Thoracic aorta (tissue), 2 donors: ENCODE results near the gene ZNF610. TPM values are rescaled to one million over a fixed set of nuclear protein-coding genes. Genes with fewer than 3 reads are reported as not detected.
"Not testable (repeated sequence)": the region's sequence is repeated elsewhere in the genome, so short reads cannot be mapped to it uniquely, and the experiment has no call there.

Source experiments
- ATAC-seq: fragments of 150-250 bp; one replicate; pipeline ENCODE4 v1.8.0; 2017; ENCODE audit warnings: low read depth; ENCODE audit not compliant: insufficient number of reproducible peaks, low FRiP score
- DNase-seq: peaks from one replicate; pipeline ENCODE4 v3.0.0-alpha.2; 2020; ENCODE audit warnings: low spot score
- H3K27ac ChIP-seq, 2 donors: fragments of 200-600 bp; sonication (generic); 1 replicate in 1 of 2; 2 replicates in 1 of 2; pipeline ENCODE4 v1.5.1; 2016; ENCODE audit warnings: mild to moderate bottlenecking in 2 of 2, moderate library complexity in 2 of 2
- H3K27me3 ChIP-seq: fragments of 200-600 bp; sonication (generic); replicated peaks from 2 replicates; pipeline ENCODE4 v1.6.0; 2016; ENCODE audit warnings: mild to moderate bottlenecking; ENCODE audit not compliant: insufficient read depth
- H3K36me3 ChIP-seq: fragments of 200-600 bp; sonication (generic); one replicate; pipeline ENCODE4 v1.5.1; 2016
- H3K4me1 ChIP-seq, 2 donors: fragments of 200-600 bp; sonication (generic); 1 replicate in 1 of 2; 2 replicates in 1 of 2; pipeline versions ENCODE4 v1.5.1 to v1.6.0; 2016; ENCODE audit warnings: low read depth in 2 of 2, mild to moderate bottlenecking in 1 of 2; ENCODE audit not compliant: control insufficient read depth in 1 of 2
- H3K4me3 ChIP-seq: fragments of 200-600 bp; sonication (generic); 2 replicates; pipeline ENCODE4 v1.5.1; 2016; ENCODE audit warnings: mild to moderate bottlenecking
- H3K9me3 ChIP-seq: fragments of 200-600 bp; sonication (generic); 2 replicates; pipeline ENCODE4 v1.5.1; 2016
- CTCF ChIP-seq: fragments of 200-600 bp; sonication (generic); IDR thresholded peaks from one replicate; pipeline ENCODE4 v1.5.1; 2019; ENCODE audit warnings: antibody characterized with exemption
- total RNA-seq, 2 donors: library from RNA; depleted of rRNA; stranded (reverse); fragments of >200 nt; gene quantifications; one replicate each; pipeline versions ENCODE4 v1.1.0 to v1.2.3, GENCODE V29; 2016

Gene ZNF610
- total RNA-seq, 2 donors from 2014 or later: 1.1 to 1.8 TPM

GRCh38 chr19:52331757-52332156 is 4.3 kb upstream of the ZNF610 start:
- DNase-seq (no peak), ATAC-seq (no peak)
- Histone ChIP-seq H3K9me3 (peaks cover 66% of the 10 kb centered on the region), H3K36me3 (no peaks in the 10 kb centered on the region), H3K27me3 (no peaks in the 10 kb centered on the region), H3K4me3 (no peak overlapping the region), H3K27ac (no peak overlapping the region), H3K4me1 (peaks cover 1 to 2% of the 10 kb centered on the region in 2 donors)
- no peak for TF ChIP-seq CTCF

DNA sequence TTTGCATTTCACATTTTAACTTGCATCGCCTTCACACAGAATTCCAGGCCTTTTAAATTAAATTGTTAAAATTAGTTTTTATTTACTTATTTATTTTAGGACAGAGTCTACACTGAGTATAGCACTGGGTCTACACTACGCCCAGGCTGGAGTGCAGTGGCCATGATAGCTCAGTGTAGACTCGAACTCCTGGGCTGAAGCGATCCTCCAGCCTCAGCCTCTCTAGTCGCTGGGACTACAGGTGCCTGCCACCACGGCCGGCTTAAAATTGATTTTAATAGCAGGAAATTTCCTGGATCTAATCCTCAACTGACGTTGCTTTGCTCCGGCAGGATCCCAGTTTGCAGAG is 301 bp upstream of the ZNF610 start:
- H3K4me1 ChIP-seq: peaks cover 6 to 7% of the 10 kb centered on the region in 2 donors
- no peak for TF ChIP-seq CTCF
- peak overlapping the region; percentile 81 for H3K4me3 ChIP-seq
- peak overlapping the region; percentile 66 to 88 for H3K27ac ChIP-seq
- ATAC-seq (no peak), DNase-seq (no peak)
- peaks cover 31% of the 10 kb centered on the region for H3K9me3 ChIP-seq
- H3K27me3 ChIP-seq: no peaks in the 10 kb centered on the region
- H3K36me3 ChIP-seq: no peaks in the 10 kb centered on the region

DNA sequence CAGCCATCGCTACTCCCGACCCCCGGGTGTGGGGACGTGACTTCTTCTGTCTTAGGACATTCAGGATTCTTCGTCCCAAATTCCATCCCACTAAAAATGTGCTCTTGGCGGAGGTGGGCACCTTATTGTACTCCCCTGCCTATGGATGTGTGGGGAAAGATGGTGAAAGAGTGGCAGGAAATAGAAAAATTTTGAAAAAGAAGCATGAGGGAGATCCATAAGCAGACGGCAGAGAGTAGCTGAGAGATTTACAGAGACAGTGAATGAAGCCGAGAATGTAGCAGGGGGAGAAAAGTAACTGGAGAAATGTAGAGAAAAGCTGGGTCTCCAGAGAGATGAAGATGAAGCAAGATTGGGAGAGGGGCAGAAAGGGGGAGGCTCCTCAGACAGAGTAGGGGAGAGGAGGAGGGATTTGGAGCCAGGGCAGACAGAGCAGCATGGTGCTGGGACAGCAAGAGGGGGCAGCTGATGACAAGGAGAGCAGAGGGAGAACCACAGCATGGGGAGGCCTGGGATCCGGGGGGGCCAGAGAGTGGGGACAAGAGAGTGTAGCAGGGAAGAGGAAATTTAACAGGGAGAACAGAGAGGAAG is 843 bp downstream of the ZNF610 start:
- DNase-seq (no peak), ATAC-seq (no peak)
- peak overlapping the region; percentile 66 to 88 for H3K27ac ChIP-seq
- peak overlapping the region; percentile 81 for H3K4me3 ChIP-seq
- H3K36me3 ChIP-seq: no peaks in the 10 kb centered on the region
- H3K27me3 ChIP-seq: no peaks in the 10 kb centered on the region
- no peak for TF ChIP-seq CTCF
- H3K9me3 ChIP-seq: peaks cover 20% of the 10 kb centered on the region
- H3K4me1 ChIP-seq: peaks cover 6 to 7% of the 10 kb centered on the region in 2 donors

GRCh38 chr19:52339022-52339421 is 3.0 kb downstream of the ZNF610 start:
- not testable (repeated sequence) for H3K27me3 ChIP-seq, ATAC-seq, H3K4me1 ChIP-seq, H3K27ac ChIP-seq, DNase-seq, H3K4me3 ChIP-seq, H3K36me3 ChIP-seq, H3K9me3 ChIP-seq

DNA sequence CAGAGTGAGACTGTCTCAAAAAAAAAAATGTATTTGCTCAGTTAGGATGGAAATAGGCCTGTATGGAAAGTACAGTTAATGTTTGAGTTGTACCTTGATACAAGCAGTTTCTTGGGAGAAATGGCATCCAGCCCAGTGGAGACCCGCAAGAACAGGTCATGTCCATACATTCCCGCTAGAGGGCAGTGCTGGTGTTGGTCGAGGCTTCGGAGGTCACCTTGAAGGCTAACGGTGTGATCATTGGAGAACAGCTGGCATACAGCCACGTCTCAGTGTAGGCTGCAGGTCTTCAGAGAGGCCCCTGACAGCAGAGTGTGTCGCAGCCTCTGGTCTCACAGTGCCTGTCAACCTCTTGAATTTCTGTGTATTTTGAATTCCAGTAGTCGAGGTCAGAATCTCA is 7.5 kb downstream of the ZNF610 start:
- no peaks in the 10 kb centered on the region for H3K27me3 ChIP-seq
- H3K36me3 ChIP-seq: no peaks in the 10 kb centered on the region
- no peak overlapping the region for H3K27ac ChIP-seq
- no peaks in the 10 kb centered on the region for H3K9me3 ChIP-seq
- no peak overlapping the region for H3K4me3 ChIP-seq
- TF ChIP-seq CTCF: peak; percentile 51
- no peaks in the 10 kb centered on the region for H3K4me1 ChIP-seq
- ATAC-seq (no peak), DNase-seq (no peak)

- H3K4me1 ChIP-seq: no peaks in the 10 kb centered on the region
- H3K27me3 ChIP-seq: no peaks in the 10 kb centered on the region
- H3K4me3 ChIP-seq: no peak overlapping the region
- H3K36me3 ChIP-seq: no peaks in the 10 kb centered on the region
- DNase-seq (no peak), ATAC-seq (no peak)
- no peak overlapping the region for H3K27ac ChIP-seq
- H3K9me3 ChIP-seq: no peaks in the 10 kb centered on the region
- TF ChIP-seq CTCF: no peak
Observed at GRCh38 chr19:52345162-52345561, 9.1 kb downstream of the ZNF610 start.
